Natural killer cell (primary cell): ENCODE data around the gene IFNL2. TPM values are rescaled to one million over a fixed set of nuclear protein-coding genes. Genes with fewer than 3 reads are reported as not detected.

Source experiments
- ATAC-seq, 3 donors: fragments of 150-1000 bp in 2 of 3; fragments of 200-7000 bp in 1 of 3; cut with Tn5 transposase; 1 replicate in 1 of 3; 2 replicates in 2 of 3; pipeline ENCODE4 v1.10.0; 2021; ENCODE audit warnings: mild to moderate bottlenecking in 2 of 3, moderate library complexity in 2 of 3
- DNase-seq, 2 donors: peaks; one replicate each; pipeline versions ENCODE4 v3.0.0 to v3.0.0-alpha.2; 2013 to 2021; ENCODE audit warnings: mixed read lengths in 1 of 2
- H3K27ac ChIP-seq: one replicate; pipeline ENCODE4 v1.5.1; 2013; ENCODE audit warnings: mild to moderate bottlenecking, low read length
- H3K27me3 ChIP-seq: one replicate; pipeline ENCODE4 v1.6.1; 2013; ENCODE audit warnings: low read length; ENCODE audit not compliant: control insufficient read depth, insufficient read depth
- H3K36me3 ChIP-seq: one replicate; pipeline ENCODE4 v1.6.1; 2013; ENCODE audit warnings: low read length; ENCODE audit not compliant: control insufficient read depth, insufficient read depth
- H3K4me1 ChIP-seq: one replicate; pipeline ENCODE4 v1.6.1; 2013; ENCODE audit warnings: low read length; ENCODE audit not compliant: control insufficient read depth, insufficient read depth
- H3K4me3 ChIP-seq: one replicate; pipeline ENCODE4 v1.5.1; 2013; ENCODE audit warnings: low read length
- H3K9me3 ChIP-seq: one replicate; pipeline ENCODE4 v1.6.1; 2013; ENCODE audit warnings: low read length; ENCODE audit not compliant: control insufficient read depth, insufficient read depth
- H3K27ac Mint-ChIP-seq, 2 donors: one replicate each; pipeline ENCODE4 v1.8.0; 2022; ENCODE audit warnings: mild to moderate bottlenecking in 2 of 2, mixed read lengths in 2 of 2, moderate library complexity in 1 of 2
- H3K27me3 Mint-ChIP-seq, 2 donors: one replicate each; pipeline ENCODE4 v1.8.0; 2022; ENCODE audit warnings: low read depth in 2 of 2, mixed read lengths in 2 of 2
- H3K36me3 Mint-ChIP-seq: one replicate; pipeline ENCODE4 v1.8.0; 2022; ENCODE audit warnings: mixed read lengths
- H3K4me1 Mint-ChIP-seq, 2 donors: one replicate each; pipeline ENCODE4 v1.8.0; 2022; ENCODE audit warnings: mixed read lengths in 2 of 2
- H3K4me3 Mint-ChIP-seq: one replicate; pipeline ENCODE4 v1.8.0; 2022; ENCODE audit warnings: mild to moderate bottlenecking, moderate library complexity, mixed read lengths
- H3K9me3 Mint-ChIP-seq, 2 donors: one replicate each; pipeline ENCODE4 v1.8.0; 2022; ENCODE audit warnings: mixed read lengths in 2 of 2
- WGBS: methylation state at CpG from one replicate; pipeline ENCODE4 v1.1.7; 2013; ENCODE audit warnings: missing lambda C conversion rate; ENCODE audit not compliant: insufficient coverage; 5-methylcytosine and 5-hydroxymethylcytosine counted together
- intact Hi-C: fragments of 100-400 bp; cut with micrococcal nuclease; formaldehyde crosslinking; loops from one replicate; pipeline ENCODE4 v1.14.2; 2022
- total RNA-seq, 4 donors: library from RNA; stranded (reverse); fragments of 120-200 nt in 1 of 4; gene quantifications; one replicate each; pipeline versions ENCODE4 v1.2.3 to v1.2.4, GENCODE V29; 2013 to 2022
- TF ChIP-seq, protein P1 (sequence below): fragments of 200-600 bp; IDR thresholded peaks from one replicate; pipeline ENCODE4 v1.8.0; 2022; ENCODE audit warnings: antibody characterized with exemption

Gene IFNL2
- total RNA-seq, 3 donors from 2014 or later (not counting 1 experiment from before 2014, with no cell fraction given) = not detected

GRCh38 chr19:39317476-39317875 lies 49.3 kb downstream of the IFNL2 start:
- Mint-ChIP-seq H3K27ac (no peak overlapping the region), H3K9me3 (no peaks in the 10 kb centered on the region), H3K36me3 (peaks cover 14% of the 10 kb centered on the region), H3K4me1 (peaks cover 26 to 40% of the 10 kb centered on the region in 2 donors), H3K27me3 (no peaks in the 10 kb centered on the region), H3K4me3 (no peak overlapping the region)
- intact Hi-C loops = no loop called here
- DNase-seq (no peak), ATAC-seq (no peak)
- no peak overlapping the region for H3K27ac ChIP-seq
- TF ChIP-seq, protein P1, sequence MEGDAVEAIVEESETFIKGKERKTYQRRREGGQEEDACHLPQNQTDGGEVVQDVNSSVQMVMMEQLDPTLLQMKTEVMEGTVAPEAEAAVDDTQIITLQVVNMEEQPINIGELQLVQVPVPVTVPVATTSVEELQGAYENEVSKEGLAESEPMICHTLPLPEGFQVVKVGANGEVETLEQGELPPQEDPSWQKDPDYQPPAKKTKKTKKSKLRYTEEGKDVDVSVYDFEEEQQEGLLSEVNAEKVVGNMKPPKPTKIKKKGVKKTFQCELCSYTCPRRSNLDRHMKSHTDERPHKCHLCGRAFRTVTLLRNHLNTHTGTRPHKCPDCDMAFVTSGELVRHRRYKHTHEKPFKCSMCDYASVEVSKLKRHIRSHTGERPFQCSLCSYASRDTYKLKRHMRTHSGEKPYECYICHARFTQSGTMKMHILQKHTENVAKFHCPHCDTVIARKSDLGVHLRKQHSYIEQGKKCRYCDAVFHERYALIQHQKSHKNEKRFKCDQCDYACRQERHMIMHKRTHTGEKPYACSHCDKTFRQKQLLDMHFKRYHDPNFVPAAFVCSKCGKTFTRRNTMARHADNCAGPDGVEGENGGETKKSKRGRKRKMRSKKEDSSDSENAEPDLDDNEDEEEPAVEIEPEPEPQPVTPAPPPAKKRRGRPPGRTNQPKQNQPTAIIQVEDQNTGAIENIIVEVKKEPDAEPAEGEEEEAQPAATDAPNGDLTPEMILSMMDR = no peak
- peaks cover 30% of the 10 kb centered on the region for H3K36me3 ChIP-seq
- H3K27me3 ChIP-seq = no peaks in the 10 kb centered on the region
- H3K4me3 ChIP-seq = no peak overlapping the region
- H3K4me1 ChIP-seq = peaks cover 21% of the 10 kb centered on the region
- no peaks in the 10 kb centered on the region for H3K9me3 ChIP-seq
- 95% methylated on average over 4 of the region's 4 CpGs for WGBS

DNA sequence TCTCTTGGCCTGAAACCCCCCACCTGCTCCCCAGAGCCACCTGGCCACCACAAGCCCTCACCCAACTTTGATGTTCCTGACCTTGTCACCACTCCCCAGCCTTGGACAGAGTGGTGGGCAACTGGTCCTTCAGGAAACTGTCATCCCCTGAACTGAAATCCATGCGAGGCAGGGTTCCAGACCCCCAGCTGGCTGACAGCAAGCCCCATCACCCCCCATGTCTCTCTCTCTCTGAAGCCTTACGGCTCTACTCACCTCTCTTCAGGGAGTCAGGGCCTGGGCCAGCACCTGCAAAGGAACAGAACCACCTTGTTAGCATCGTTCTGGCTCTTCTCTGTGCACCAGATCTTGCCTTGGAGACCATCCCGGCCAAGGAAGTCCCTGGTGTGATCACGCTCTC lies 49.9 kb downstream of the IFNL2 start:
- ATAC-seq (no peak), DNase-seq (no peak)
- H3K4me3 Mint-ChIP-seq = no peak overlapping the region
- H3K9me3 ChIP-seq = no peaks in the 10 kb centered on the region
- H3K27me3 ChIP-seq = no peaks in the 10 kb centered on the region
- peaks cover 25% of the 10 kb centered on the region for H3K36me3 ChIP-seq
- TF ChIP-seq, protein P1 = no peak
- H3K4me3 ChIP-seq = no peak overlapping the region
- H3K27me3 Mint-ChIP-seq = no peaks in the 10 kb centered on the region
- H3K27ac ChIP-seq = no peak overlapping the region
- intact Hi-C loops = no loop called here
- H3K27ac Mint-ChIP-seq = peak overlapping the region in 1 of 2 donors; percentile 25
- 96% methylated on average over 5 of the region's 5 CpGs for WGBS
- peaks cover 32 to 46% of the 10 kb centered on the region in 2 donors for H3K4me1 Mint-ChIP-seq
- H3K9me3 Mint-ChIP-seq = no peaks in the 10 kb centered on the region
- peaks cover 21% of the 10 kb centered on the region for H3K4me1 ChIP-seq
- peaks cover 8% of the 10 kb centered on the region for H3K36me3 Mint-ChIP-seq

DNA sequence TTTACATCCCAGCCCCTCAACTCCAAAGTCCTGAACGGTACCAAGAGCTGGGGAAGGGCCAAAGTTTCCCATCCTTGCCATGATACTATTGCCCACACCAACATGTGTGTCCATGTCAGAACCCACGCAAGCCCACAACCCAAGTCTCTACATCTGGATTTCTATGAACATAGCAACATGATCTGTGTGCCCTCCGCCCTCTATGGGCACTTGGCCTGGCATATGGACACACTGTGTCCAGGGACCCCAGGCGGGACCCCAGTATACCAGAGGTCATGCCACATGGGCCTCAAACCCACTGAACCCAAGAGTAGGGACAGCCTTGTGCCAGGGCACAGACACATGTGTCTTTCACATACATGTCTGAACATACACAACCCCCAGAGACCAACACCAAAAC lies 50.5 kb downstream of the IFNL2 start:
- Histone ChIP-seq H3K27ac (no peak overlapping the region), H3K36me3 (peaks cover 19% of the 10 kb centered on the region), H3K4me1 (peaks cover 21% of the 10 kb centered on the region), H3K27me3 (no peaks in the 10 kb centered on the region), H3K4me3 (no peak overlapping the region), H3K9me3 (no peaks in the 10 kb centered on the region)
- H3K27ac Mint-ChIP-seq = peak overlapping the region; percentile 2 to 25
- ATAC-seq (no peak), DNase-seq (no peak)
- no peaks in the 10 kb centered on the region for H3K27me3 Mint-ChIP-seq
- TF ChIP-seq, protein P1 = no peak
- intact Hi-C loops = no loop called here
- WGBS = 95% methylated on average over 4 of the region's 4 CpGs
- H3K4me1 Mint-ChIP-seq = peaks cover 35 to 49% of the 10 kb centered on the region in 2 donors
- H3K4me3 Mint-ChIP-seq = peak overlapping the region; percentile 78
- peaks cover 2% of the 10 kb centered on the region for H3K36me3 Mint-ChIP-seq
- H3K9me3 Mint-ChIP-seq = no peaks in the 10 kb centered on the region
